Common myeloid progenitor, CD34-positive (primary cell): ENCODE measurements around the gene ZNF782.

Experiments used
- CTCF ChIA-PET: fragments of 350-600 bp; sonication (Branson Sonifier 250); formaldehyde crosslinking; loops from one replicate; lab custom pipeline; 2021; ENCODE audit warnings: antibody characterized with exemption; lab: Charles Lee
- POLR2A ChIA-PET: fragments of 350-600 bp; sonication (Branson Sonifier 250); formaldehyde crosslinking; loops from one replicate; lab custom pipeline; 2021; ENCODE audit warnings: antibody characterized with exemption; lab: Charles Lee
- DNase-seq, 3 donors: peaks; one replicate each; pipeline versions ENCODE4 v3.0.0 to v3.0.0-alpha.2; 2013
- H3K27ac ChIP-seq, 2 experiments: 1 replicate in 1 of 2; 2 replicates in 1 of 2; pipeline ENCODE4 v1.7.0; 2013; ENCODE audit warnings: inconsistent platforms in 2 of 2, low read length in 2 of 2, mild to moderate bottlenecking in 2 of 2, low read depth in 1 of 2, moderate library complexity in 1 of 2; ENCODE audit not compliant: severe bottlenecking in 2 of 2, insufficient read depth in 1 of 2, poor library complexity in 1 of 2
- H3K27me3 ChIP-seq, 5 experiments: replicated peaks in 2 of 5; 1 replicate in 3 of 5; 2 replicates in 2 of 5; pipeline versions ENCODE4 v1.6.1 to v1.7.0; 2013; ENCODE audit warnings: low read length in 4 of 5, mild to moderate bottlenecking in 2 of 5, moderate library complexity in 2 of 5, inconsistent platforms in 1 of 5; ENCODE audit not compliant: insufficient read depth in 5 of 5, control insufficient read depth in 4 of 5
- H3K36me3 ChIP-seq, 4 experiments: 1 replicate in 2 of 4; 2 replicates in 2 of 4; pipeline versions ENCODE4 v1.6.1 to v1.7.0; 2013; ENCODE audit warnings: low read length in 3 of 4, control low read depth in 1 of 4, mild to moderate bottlenecking in 1 of 4; ENCODE audit not compliant: control insufficient read depth in 4 of 4, insufficient read depth in 4 of 4
- H3K4me1 ChIP-seq, 4 experiments: 1 replicate in 3 of 4; 2 replicates in 1 of 4; pipeline versions ENCODE4 v1.6.1 to v1.7.1; 2013; ENCODE audit warnings: low read length in 3 of 4, mild to moderate bottlenecking in 3 of 4, control low read depth in 1 of 4, inconsistent platforms in 1 of 4, moderate library complexity in 1 of 4; ENCODE audit not compliant: control insufficient read depth in 4 of 4, insufficient read depth in 4 of 4; ENCODE audit errors: control extremely low read depth in 1 of 4
- H3K4me3 ChIP-seq, 7 experiments: 1 replicate in 4 of 7; 2 replicates in 3 of 7; pipeline versions ENCODE4 v1.5.1 to v1.7.0; 2013; ENCODE audit warnings: mild to moderate bottlenecking in 7 of 7, low read length in 6 of 7, moderate library complexity in 6 of 7, inconsistent platforms in 2 of 7, low read depth in 2 of 7, control low read depth in 1 of 7; ENCODE audit not compliant: insufficient read depth in 4 of 7, control insufficient read depth in 1 of 7; ENCODE audit errors: extremely low read depth in 1 of 7
- H3K9me3 ChIP-seq, 5 experiments: 1 replicate in 4 of 5; 2 replicates in 1 of 5; pipeline versions ENCODE4 v1.6.1 to v1.7.1; 2013; ENCODE audit warnings: low read length in 4 of 5, mild to moderate bottlenecking in 2 of 5, inconsistent platforms in 1 of 5, low read depth in 1 of 5, moderate library complexity in 1 of 5; ENCODE audit not compliant: control insufficient read depth in 4 of 5, insufficient read depth in 2 of 5; ENCODE audit errors: control extremely low read depth in 1 of 5
- WGBS: methylation state at CpG from one replicate; pipeline ENCODE4 v1.1.5; 2013; ENCODE audit not compliant: insufficient coverage; 5-methylcytosine and 5-hydroxymethylcytosine counted together

Gene ZNF782

DNA sequence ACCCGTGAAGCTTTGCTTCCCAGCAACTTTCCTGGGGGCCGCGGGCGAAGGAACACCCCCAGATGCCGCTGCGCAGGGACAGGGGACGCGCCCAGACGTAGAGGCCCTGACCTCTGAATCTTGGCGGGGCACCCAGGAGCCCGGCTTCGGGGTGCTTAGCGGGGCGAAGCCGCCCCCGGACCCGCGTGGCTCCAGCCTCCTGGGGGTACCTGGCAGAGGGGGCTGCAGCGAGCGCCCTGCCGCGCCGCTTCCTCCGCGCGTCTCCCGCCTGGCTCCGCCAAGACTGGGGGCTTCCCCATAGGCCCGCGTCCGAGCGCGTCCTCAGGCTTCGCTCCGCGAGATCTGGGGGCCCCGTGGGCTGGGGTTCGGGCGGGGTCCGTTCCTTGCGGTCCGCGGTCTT lies 23.0 kb upstream of the ZNF782 start:
- Histone ChIP-seq H3K27ac (no peak overlapping the region), H3K36me3 (no peaks in the 10 kb centered on the region), H3K9me3 (no peaks in the 10 kb centered on the region), H3K27me3 (peaks cover 0 to 59% (median 15%) of the 10 kb centered on the region in 5 experiments), H3K4me3 (peak overlapping the region in 3 of 7 experiments; percentile 11 to 49 (median 26)), H3K4me1 (peaks cover 8 to 19% (median 17%) of the 10 kb centered on the region in 4 experiments)
- 6% methylated on average over 29 of the region's 43 CpGs for WGBS
- ChIA-PET POLR2A (no interaction called here), CTCF (interaction anchor here (0.6 kb wide), 1 partner anchor 823 kb away, joined by 3 read pairs; no protein-coding TSS in a partner anchor)
- peak in 1 of 3 donors; percentile 15 for DNase-seq

DNA sequence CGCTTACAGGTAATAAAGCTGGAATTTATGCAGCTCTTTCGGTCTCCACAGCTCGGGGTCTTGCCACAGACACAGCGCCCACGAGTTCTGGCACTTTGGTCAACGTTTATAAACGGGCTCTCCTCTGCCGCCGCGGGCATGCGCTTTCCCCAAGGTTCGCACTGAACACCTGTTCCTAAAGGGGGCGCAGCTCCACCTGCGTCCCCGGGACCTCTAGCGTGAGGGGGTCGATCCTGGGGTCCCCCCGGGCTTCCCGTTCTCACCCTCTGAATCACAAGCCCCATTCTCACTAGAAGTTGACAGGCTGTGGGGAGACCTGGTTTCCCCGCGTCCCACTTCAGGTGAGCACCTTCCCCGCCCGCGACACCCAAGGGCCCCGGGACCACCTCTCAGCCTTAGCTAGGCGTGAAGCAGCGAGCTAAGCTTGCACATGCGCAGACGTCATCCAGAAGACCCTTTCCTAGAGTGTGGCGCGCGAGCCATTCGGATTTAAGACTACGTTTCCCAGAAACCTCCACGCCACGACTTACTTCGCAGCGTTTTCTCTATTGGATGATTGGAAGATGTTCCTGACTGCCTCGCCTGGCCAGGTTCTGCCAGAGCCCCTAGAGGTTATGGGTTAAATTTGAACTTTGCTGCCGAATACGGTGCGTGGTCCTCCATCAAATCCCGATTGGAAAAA lies 21.3 kb upstream of the ZNF782 start:
- H3K27ac ChIP-seq: no peak overlapping the region
- CTCF ChIA-PET: interaction anchor here (1.1 to 2.2 kb wide), 2 partner anchors 11 to 19 kb away, joined by 3 to 12 read pairs; no protein-coding TSS in a partner anchor
- H3K9me3 ChIP-seq: no peaks in the 10 kb centered on the region
- peaks cover 0 to 56% (median 15%) of the 10 kb centered on the region in 5 experiments for H3K27me3 ChIP-seq
- peaks cover 8 to 19% (median 17%) of the 10 kb centered on the region in 4 experiments for H3K4me1 ChIP-seq
- POLR2A ChIA-PET: no interaction called here
- no peaks in the 10 kb centered on the region for H3K36me3 ChIP-seq
- 0% methylated on average over 38 of the region's 43 CpGs for WGBS
- H3K4me3 ChIP-seq: peak overlapping the region; percentile 42 to 84 (median 66)
- DNase-seq: peak; percentile 79 to 87 (median 84)

DNA sequence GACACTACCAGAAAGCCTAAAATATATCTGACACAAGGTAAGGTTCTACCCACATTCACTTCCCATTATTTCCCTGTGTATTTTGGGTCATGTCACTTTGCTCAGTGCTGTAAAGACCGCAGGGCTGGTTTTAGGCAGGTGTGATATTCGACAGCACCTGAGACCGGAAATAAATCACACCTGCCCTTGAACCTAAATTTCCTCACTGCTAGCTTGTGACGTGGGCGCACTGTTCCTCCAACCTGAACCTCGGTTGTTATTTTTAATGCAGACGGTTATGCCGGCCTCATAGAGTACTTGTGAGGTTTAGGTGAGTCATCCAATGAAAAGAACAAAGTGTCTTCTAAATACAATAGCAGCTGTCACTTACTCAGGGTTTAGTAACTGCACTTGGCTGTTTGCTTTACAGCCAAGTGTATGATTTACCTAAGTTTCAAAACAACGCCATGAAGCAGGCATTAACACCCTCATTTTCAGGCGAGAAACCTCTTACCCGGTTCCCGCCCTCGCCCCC lies 20.7 kb upstream of the ZNF782 start:
- peak overlapping the region; percentile 42 to 84 (median 66) for H3K4me3 ChIP-seq
- peak in 2 of 3 donors; percentile 32 to 57 for DNase-seq
- ChIA-PET POLR2A (no interaction called here), CTCF (interaction anchor here (1.1 to 2.2 kb wide), 2 partner anchors 11 to 18 kb away, joined by 3 to 12 read pairs; no protein-coding TSS in a partner anchor)
- H3K36me3 ChIP-seq: no peaks in the 10 kb centered on the region
- peaks cover 0 to 51% (median 15%) of the 10 kb centered on the region in 5 experiments for H3K27me3 ChIP-seq
- no peaks in the 10 kb centered on the region for H3K9me3 ChIP-seq
- WGBS: 44% methylated on average over 13 of the region's 13 CpGs
- peaks cover 8 to 19% (median 17%) of the 10 kb centered on the region in 4 experiments for H3K4me1 ChIP-seq
- H3K27ac ChIP-seq: no peak overlapping the region

DNA sequence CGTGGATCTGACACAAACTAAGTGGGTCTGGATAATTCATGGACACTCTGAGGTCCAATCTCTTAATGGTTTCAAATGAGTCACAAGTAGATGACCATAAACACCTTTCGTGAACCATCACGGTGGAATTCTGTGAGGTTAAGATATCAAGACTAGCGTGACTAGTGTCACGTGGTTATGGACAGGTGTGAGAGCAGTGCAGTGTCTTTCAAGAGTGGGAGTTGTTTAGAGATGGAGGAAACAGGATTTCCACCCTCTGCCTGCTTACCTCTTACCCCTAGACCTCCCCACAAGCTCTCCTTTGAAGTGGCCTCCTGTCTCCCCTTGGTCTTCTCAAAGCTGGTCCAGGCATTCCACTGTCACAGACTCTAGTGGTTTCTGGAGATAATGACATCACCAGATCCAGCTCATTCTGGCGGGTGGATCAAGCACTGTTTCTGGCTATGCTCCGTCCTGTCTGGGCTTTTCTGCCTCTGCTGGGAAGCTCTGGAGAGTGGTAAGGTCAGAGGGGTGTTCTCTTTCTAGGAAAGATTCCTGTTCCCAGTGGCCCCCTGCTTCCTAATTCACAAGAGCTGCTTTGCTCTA lies 20.0 kb upstream of the ZNF782 start:
- H3K27ac ChIP-seq: no peak overlapping the region
- no peaks in the 10 kb centered on the region for H3K36me3 ChIP-seq
- WGBS: 100% methylated on average over 4 of the region's 7 CpGs
- no peak overlapping the region for H3K4me3 ChIP-seq
- ChIA-PET POLR2A (no interaction called here), CTCF (interaction anchor here (1.1 to 2.2 kb wide), 2 partner anchors 10 to 18 kb away, joined by 3 to 12 read pairs; no protein-coding TSS in a partner anchor)
- no peaks in the 10 kb centered on the region for H3K9me3 ChIP-seq
- peaks cover 0 to 47% (median 15%) of the 10 kb centered on the region in 5 experiments for H3K27me3 ChIP-seq
- DNase-seq: no peak
- H3K4me1 ChIP-seq: peaks cover 8 to 19% (median 17%) of the 10 kb centered on the region in 4 experiments

DNA sequence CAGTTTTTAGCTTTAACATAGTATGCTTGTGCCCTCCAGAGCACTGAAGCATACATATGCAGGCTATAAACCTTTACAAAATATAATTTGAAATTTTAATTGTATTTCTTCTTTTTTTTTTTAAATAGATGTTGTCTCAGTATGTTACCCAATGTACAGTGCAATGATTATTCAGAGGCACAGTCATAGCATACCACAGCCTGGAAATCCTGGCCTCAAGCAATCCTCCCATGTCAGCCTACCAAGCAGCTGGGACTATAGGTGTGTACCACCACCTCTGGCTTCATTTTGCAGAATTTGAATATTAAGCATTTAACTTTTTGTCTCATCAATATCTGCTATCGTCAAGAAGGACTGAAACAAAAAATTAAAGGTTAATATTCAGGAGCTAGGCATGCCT lies 16.9 kb upstream of the ZNF782 start:
- POLR2A ChIA-PET: no interaction called here
- DNase-seq: no peak
- H3K9me3 ChIP-seq: no peaks in the 10 kb centered on the region
- 100% methylated on average over 1 of the region's 1 CpG for WGBS
- H3K27ac ChIP-seq: no peak overlapping the region
- no peaks in the 10 kb centered on the region for H3K36me3 ChIP-seq
- H3K27me3 ChIP-seq: peaks cover 0 to 16% (median 5%) of the 10 kb centered on the region in 5 experiments
- peaks cover 4 to 10% (median 9%) of the 10 kb centered on the region in 4 experiments for H3K4me1 ChIP-seq
- CTCF ChIA-PET: interaction anchor here (0.8 kb wide), 1 partner anchor 9 kb away, joined by 3 read pairs; no protein-coding TSS in a partner anchor
- no peak overlapping the region for H3K4me3 ChIP-seq

DNA sequence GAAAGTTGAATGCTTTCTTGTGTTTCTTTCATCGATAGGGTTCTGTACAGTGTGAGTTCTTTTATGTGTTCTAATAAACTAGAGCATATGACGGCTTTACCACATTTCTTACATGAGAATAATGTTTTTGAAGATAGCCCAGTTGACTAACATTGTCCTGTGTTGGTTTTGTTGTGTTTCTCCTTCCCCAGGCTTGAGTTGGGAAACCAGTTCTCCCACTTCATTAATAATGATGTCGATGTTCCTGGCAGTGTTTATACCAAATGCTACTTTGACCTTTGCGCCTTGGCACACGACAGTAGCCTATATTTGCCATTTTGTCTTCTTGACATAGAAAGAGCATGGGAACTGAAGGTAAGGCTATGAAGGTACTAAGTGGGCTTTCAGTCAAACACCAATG lies 14.4 kb upstream of the ZNF782 start:
- CTCF ChIA-PET: interaction anchor here (0.6 to 1.2 kb wide), 3 partner anchors 10 to 14 kb away, joined by 3 to 4 read pairs (median 3); partner anchors contain the start of gene ZNF782

More for the DNA sequence above, 14.4 kb upstream of the ZNF782 start:
- Histone ChIP-seq H3K27ac (no peak overlapping the region), H3K9me3 (peaks cover 0 to 11% (median 4%) of the 10 kb centered on the region in 5 experiments), H3K36me3 (no peaks in the 10 kb centered on the region), H3K27me3 (peaks cover 0 to 4% (median 0%) of the 10 kb centered on the region in 5 experiments), H3K4me3 (no peak overlapping the region), H3K4me1 (no peaks in the 10 kb centered on the region)
- DNase-seq: no peak
- WGBS: 100% methylated on average over 1 of the region's 5 CpGs
- POLR2A ChIA-PET: no interaction called here
